Fibroblast of the aortic adventitia (primary cell): Measurements from ENCODE around the gene MARCHF5. TPM values are rescaled to one million over a fixed set of nuclear protein-coding genes. Genes with fewer than 3 reads are reported as not detected.

Source experiments
- DNase-seq: peaks from one replicate; pipeline ENCODE4 v3.0.0-alpha.2; 2010; ENCODE audit warnings: low read depth
- H3K4me3 ChIP-seq: 2 replicates; pipeline ENCODE4 v1.5.1; 2011; ENCODE audit warnings: low read depth, mild to moderate bottlenecking, control low read depth, low read length, moderate library complexity
- CTCF ChIP-seq: IDR thresholded peaks from 2 replicates; pipeline ENCODE4 v1.5.1; 2011; ENCODE audit warnings: mild to moderate bottlenecking, low read length, control low read depth, inconsistent platforms; ENCODE audit not compliant: insufficient read depth
- total RNA-seq: library from RNA; depleted of rRNA; stranded (reverse); fragments of >200 nt; gene quantifications from 2 replicates; pipeline ENCODE4 v1.2.3, GENCODE V29; 2012; ENCODE audit warnings: low replicate concordance

MARCHF5 gene
- total RNA-seq, 1 donor: 14.0 TPM

DNA sequence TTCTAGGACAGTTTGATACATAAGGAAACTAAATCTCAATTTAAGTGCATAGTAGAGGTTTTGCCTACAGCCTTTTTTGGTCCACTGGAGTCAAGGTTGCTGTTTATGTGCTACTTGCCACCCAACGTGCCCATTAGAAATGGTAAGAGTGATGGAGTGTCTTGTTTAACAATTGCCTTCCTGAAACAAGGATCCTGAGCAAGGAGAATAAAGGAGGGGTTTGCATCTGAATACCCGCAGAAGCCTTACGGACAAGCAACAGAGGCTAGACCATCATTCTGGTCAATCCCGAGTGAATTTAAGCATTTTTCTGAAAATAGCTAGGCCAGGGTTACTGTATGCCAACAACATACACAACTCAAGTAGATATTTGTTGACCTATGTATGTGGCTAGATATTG lies 63.6 kb downstream of the MARCHF5 start:
- no peak for DNase-seq
- H3K4me3 ChIP-seq: no peak overlapping the region
- no peak for TF ChIP-seq CTCF

GRCh38 chr10:92356041-92356440 lies 65.1 kb downstream of the MARCHF5 start:
- no peak for TF ChIP-seq CTCF
- H3K4me3 ChIP-seq: no peak overlapping the region
- DNase-seq: no peak

- no peak for DNase-seq
- no peak for TF ChIP-seq CTCF
These were observed 72.5 kb downstream of the MARCHF5 start for GRCh38 chr10:92363498-92363897.

GRCh38 chr10:92366412-92367021 lies 75.5 kb downstream of the MARCHF5 start:
- H3K4me3 ChIP-seq: no peak overlapping the region
- TF ChIP-seq CTCF: no peak
- DNase-seq: no peak

More at GRCh38 chr10:92363498-92363897, 72.5 kb downstream of the MARCHF5 start:
- no peak overlapping the region for H3K4me3 ChIP-seq

- no peak overlapping the region for H3K4me3 ChIP-seq
- no peak for TF ChIP-seq CTCF
- no peak for DNase-seq
These were observed 87.0 kb downstream of the MARCHF5 start for GRCh38 chr10:92377962-92378361.

DNA sequence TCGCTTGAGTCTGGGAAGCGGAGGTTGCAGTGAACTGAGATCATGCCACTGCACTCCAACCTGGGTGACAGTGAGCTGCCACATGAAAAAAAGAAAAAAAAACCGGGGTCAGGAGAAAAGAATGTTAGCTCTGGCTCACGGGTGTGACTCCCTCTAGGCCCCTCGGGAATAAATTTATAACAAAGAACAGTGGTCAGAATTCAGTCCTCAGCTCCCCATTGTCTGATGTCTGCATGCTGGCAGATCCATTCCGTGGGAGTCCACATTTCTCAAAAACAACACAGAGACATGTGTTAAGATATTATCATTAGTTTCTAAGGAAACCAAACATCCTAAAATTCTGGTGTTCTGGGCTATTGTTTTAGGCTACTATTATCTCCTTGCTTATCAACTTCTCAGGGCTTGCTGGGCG lies 90.6 kb downstream of the MARCHF5 start:
- peak; percentile 76 for DNase-seq
- H3K4me3 ChIP-seq: no peak overlapping the region

More for the DNA sequence above, 90.6 kb downstream of the MARCHF5 start:
- TF ChIP-seq CTCF: no peak
